HCT116 (cell line): ENCODE data around the gene LRIG1. TPM values are rescaled to one million over a fixed set of nuclear protein-coding genes. Genes with fewer than 3 reads are reported as not detected.

ENCODE experiments used
- ATAC-seq: fragments of 200-7000 bp; cut with Tn5 transposase; 2 replicates; pipeline ENCODE4 v1.9.1; 2020; ENCODE audit warnings: mild to moderate bottlenecking, moderate library complexity
- BruUV-seq: library from RNA; stranded (reverse); fragments of 400-500 nt; replicated peaks from 2 replicates; lab custom pipeline; 2021; lab: Mats Ljungman, UMichigan
- CTCF ChIA-PET: fragments of 300-600 bp; sonication (Branson Sonifier 250); formaldehyde crosslinking; loops from one replicate; lab custom pipeline; 2021; ENCODE audit warnings: antibody characterized with exemption; lab: Charles Lee
- POLR2A ChIA-PET: fragments of 300-600, 350-600 bp; sonication (Branson Sonifier 250); formaldehyde crosslinking; loops from one replicate; lab custom pipeline; 2021; ENCODE audit warnings: antibody characterized with exemption; lab: Charles Lee
- RAD21 ChIA-PET, 2 experiments: fragments of 300-600 bp; sonication (Branson Sonifier 250); formaldehyde crosslinking; loops; one replicate each; lab custom pipeline; 2023; ENCODE audit warnings: low total read pairs in 2 of 2; ENCODE audit not compliant: uncharacterized antibody in 2 of 2, unreplicated experiment in 2 of 2, low non-redundant PET in 1 of 2; lab: Charles Lee
- DNase-seq: peaks from one replicate; pipeline ENCODE4 v3.0.0-alpha.2; 2010; ENCODE audit warnings: low read depth, low spot score
- H2AFZ ChIP-seq: fragments of 200-600 bp; shearing (Covaris generic), sonication (generic); 2 replicates; pipeline ENCODE4 v1.6.1; 2017; ENCODE audit warnings: low read depth, mixed run types, mixed read lengths, antibody characterized with exemption, low read length; ENCODE audit not compliant: poor library complexity, severe bottlenecking
- H3K27ac ChIP-seq: 2 replicates; pipeline ENCODE4 v1.5.1; 2012; ENCODE audit warnings: low read depth, low read length
- H3K27me3 ChIP-seq: fragments of 200-600 bp; sonication (generic); 2 replicates; pipeline ENCODE4 v1.6.1; 2016; ENCODE audit warnings: mixed run types, low read length, mixed read lengths; ENCODE audit not compliant: insufficient read depth
- H3K36me3 ChIP-seq, 2 experiments: fragments of 200-500 bp in 1 of 2; fragments of 200-600 bp in 1 of 2; sonication (Bioruptor generic) in 1 of 2; sonication (generic) in 1 of 2; 2 replicates each; pipeline versions ENCODE4 v1.5.1 to v1.6.1; 2014 to 2016; ENCODE audit warnings: low read length in 2 of 2, inconsistent platforms in 1 of 2, mixed read lengths in 1 of 2, mixed run types in 1 of 2; ENCODE audit not compliant: insufficient read depth in 2 of 2, control insufficient read depth in 1 of 2
- H3K4me1 ChIP-seq, 2 experiments: fragments of 200-600 bp in 1 of 2; sonication (generic) in 1 of 2; 2 replicates each; pipeline versions ENCODE4 v1.5.1 to v1.6.1; 2012 to 2017; ENCODE audit warnings: low read length in 2 of 2, inconsistent platforms in 1 of 2, mild to moderate bottlenecking in 1 of 2, mixed read lengths in 1 of 2, mixed run types in 1 of 2, moderate library complexity in 1 of 2; ENCODE audit not compliant: insufficient read depth in 2 of 2, control insufficient read depth in 1 of 2
- H3K4me2 ChIP-seq: fragments of 200-600 bp; sonication (generic); 2 replicates; pipeline ENCODE4 v1.6.1; 2017; ENCODE audit warnings: mixed run types, low read length, mixed read lengths
- H3K4me3 ChIP-seq, 2 experiments: fragments of 200-600 bp in 1 of 2; sonication (generic) in 1 of 2; replicated peaks in 1 of 2; 2 replicates each; pipeline ENCODE4 v1.5.1; 2011 to 2016; ENCODE audit warnings: low read length in 2 of 2, control low read depth in 1 of 2, low read depth in 1 of 2, mild to moderate bottlenecking in 1 of 2, mixed read lengths in 1 of 2, mixed run types in 1 of 2
- H3K79me2 ChIP-seq: fragments of 200-600 bp; sonication (generic); 2 replicates; pipeline ENCODE4 v1.6.1; 2017; ENCODE audit warnings: mild to moderate bottlenecking, mixed run types, low read length, moderate library complexity, mixed read lengths; ENCODE audit not compliant: insufficient read depth
- H3K9ac ChIP-seq: fragments of 200-600 bp; sonication (generic); 2 replicates; pipeline ENCODE4 v1.6.1; 2016; ENCODE audit warnings: low read length, mixed read lengths
- H3K9me2 ChIP-seq: fragments of 200-600 bp; sonication (generic), shearing (Covaris generic); 2 replicates; pipeline ENCODE4 v1.6.1; 2017; ENCODE audit warnings: mixed run types, mild to moderate bottlenecking, moderate library complexity; ENCODE audit not compliant: insufficient read depth
- H3K9me3 ChIP-seq, 2 experiments: fragments of 200-500 bp in 1 of 2; fragments of 200-600 bp in 1 of 2; sonication (Bioruptor generic) in 1 of 2; sonication (generic) in 1 of 2; 2 replicates each; pipeline ENCODE4 v1.6.1; 2014 to 2017; ENCODE audit warnings: low read length in 2 of 2, mixed read lengths in 2 of 2, inconsistent platforms in 1 of 2, low read depth in 1 of 2, mild to moderate bottlenecking in 1 of 2, mixed run types in 1 of 2, moderate library complexity in 1 of 2; ENCODE audit not compliant: control insufficient read depth in 1 of 2, insufficient read depth in 1 of 2
- H4K20me1 ChIP-seq: fragments of 200-600 bp; sonication (generic), shearing (Covaris generic); 2 replicates; pipeline ENCODE4 v1.6.1; 2017; ENCODE audit warnings: mixed run types, mild to moderate bottlenecking, moderate library complexity; ENCODE audit not compliant: insufficient read depth
- CTCF ChIP-seq, 3 experiments: fragments of 200-600 bp in 1 of 3; sonication (generic) in 1 of 3; IDR thresholded peaks in 2 of 3; conservative IDR thresholded peaks in 1 of 3; 2 replicates each; pipeline ENCODE4 v1.5.1; 2012 to 2017; ENCODE audit warnings: low read depth in 2 of 3, low read length in 2 of 3, antibody characterized with exemption in 1 of 3, borderline replicate concordance in 1 of 3, control low read depth in 1 of 3, mild to moderate bottlenecking in 1 of 3, mixed read lengths in 1 of 3, mixed run types in 1 of 3, moderate library complexity in 1 of 3; ENCODE audit not compliant: insufficient read depth in 1 of 3
- EGR1 ChIP-seq: IDR thresholded peaks from 2 replicates; pipeline ENCODE4 v1.6.1; 2012; ENCODE audit warnings: low read depth
- EZH2phosphoT487 ChIP-seq: fragments of 200-600 bp; IDR thresholded peaks from 2 replicates; pipeline ENCODE4 v1.6.1; 2018; ENCODE audit warnings: antibody characterized with exemption, borderline replicate concordance
- FOSL1 ChIP-seq: IDR thresholded peaks from 2 replicates; pipeline ENCODE4 v1.6.1; 2012; ENCODE audit warnings: low read depth
- POLR2AphosphoS5 ChIP-seq: IDR thresholded peaks from 2 replicates; pipeline ENCODE4 v1.6.1; 2011; ENCODE audit warnings: mild to moderate bottlenecking, low read depth, low read length, moderate library complexity
- SP1 ChIP-seq: IDR thresholded peaks from 2 replicates; pipeline ENCODE4 v1.6.1; 2012; ENCODE audit warnings: low read depth
- SRF ChIP-seq: IDR thresholded peaks from 2 replicates; pipeline ENCODE4 v1.6.1; 2012; ENCODE audit warnings: low read depth
- TCF7L2 ChIP-seq: IDR thresholded peaks from 2 replicates; pipeline ENCODE4 v1.7.0; 2011; ENCODE audit warnings: borderline replicate concordance, inconsistent platforms; ENCODE audit not compliant: insufficient read depth, insufficient read length; ENCODE audit errors: extremely low read depth
- YY1 ChIP-seq: IDR thresholded peaks from 2 replicates; pipeline ENCODE4 v1.6.1; 2011; ENCODE audit warnings: low read length, low read depth, moderate library complexity, mild to moderate bottlenecking; ENCODE audit not compliant: insufficient replicate concordance; ENCODE audit errors: extremely low read depth
- ZNF274 ChIP-seq: fragments of 200-500 bp; sonication (Bioruptor generic); IDR thresholded peaks from 2 replicates; pipeline ENCODE4 v1.6.1; 2014; ENCODE audit warnings: mild to moderate bottlenecking, low read depth, low read length, inconsistent platforms
- intact Hi-C: fragments of 100-400 bp; cut with micrococcal nuclease; formaldehyde crosslinking; loops from 2 replicates; pipeline ENCODE4 v1.10.0; 2022
- total RNA-seq: library from RNA; stranded (reverse); gene quantifications from one replicate; pipeline ENCODE4 v1.2.1, GENCODE V29; 2021; ENCODE audit not compliant: unreplicated experiment
- TF ChIP-seq, protein P1 (sequence below): IDR thresholded peaks from 2 replicates; pipeline ENCODE4 v1.6.1; 2011; ENCODE audit warnings: mild to moderate bottlenecking, low read length, moderate library complexity; ENCODE audit not compliant: insufficient replicate concordance; ENCODE audit errors: extremely low read depth
- TF ChIP-seq, protein P2 (sequence below): IDR thresholded peaks from 2 replicates; pipeline ENCODE4 v1.6.1; 2012

LRIG1 gene
- total RNA-seq, 1 experiment from 2014 or later = 3.1 TPM

GRCh38 chr3:66463730-66464511 lies 36.9 kb downstream of the LRIG1 start:
- H3K4me2 ChIP-seq = no peak overlapping the region
- no peak overlapping the region for H3K27ac ChIP-seq
- BruUV-seq = no TSS peak
- no peak for ATAC-seq
- H3K27me3 ChIP-seq = peaks cover 4% of the 10 kb centered on the region; the same call in 1 of the 2 replicates
- intact Hi-C loops = no loop called here
- RAD21 ChIA-PET = no interaction called here
- no peaks in the 10 kb centered on the region for H3K4me1 ChIP-seq
- TF ChIP-seq YY1 = no peak
- no peak for TF ChIP-seq FOSL1
- TF ChIP-seq SRF = no peak
- TF ChIP-seq ZNF274 = no peak
- TF ChIP-seq CTCF (IDR thresholded peaks at IDR 0.05 in 2 of 3, conservative IDR thresholded peaks at IDR 0.05 in 1 of 3; ENCODE audit: borderline replicate concordance in 1 of 3, insufficient read depth in 1 of 3, low read depth in 2 of 3, low read length in 2 of 3) = no peak
- no peak for TF ChIP-seq EGR1
- TF ChIP-seq, protein P1, sequence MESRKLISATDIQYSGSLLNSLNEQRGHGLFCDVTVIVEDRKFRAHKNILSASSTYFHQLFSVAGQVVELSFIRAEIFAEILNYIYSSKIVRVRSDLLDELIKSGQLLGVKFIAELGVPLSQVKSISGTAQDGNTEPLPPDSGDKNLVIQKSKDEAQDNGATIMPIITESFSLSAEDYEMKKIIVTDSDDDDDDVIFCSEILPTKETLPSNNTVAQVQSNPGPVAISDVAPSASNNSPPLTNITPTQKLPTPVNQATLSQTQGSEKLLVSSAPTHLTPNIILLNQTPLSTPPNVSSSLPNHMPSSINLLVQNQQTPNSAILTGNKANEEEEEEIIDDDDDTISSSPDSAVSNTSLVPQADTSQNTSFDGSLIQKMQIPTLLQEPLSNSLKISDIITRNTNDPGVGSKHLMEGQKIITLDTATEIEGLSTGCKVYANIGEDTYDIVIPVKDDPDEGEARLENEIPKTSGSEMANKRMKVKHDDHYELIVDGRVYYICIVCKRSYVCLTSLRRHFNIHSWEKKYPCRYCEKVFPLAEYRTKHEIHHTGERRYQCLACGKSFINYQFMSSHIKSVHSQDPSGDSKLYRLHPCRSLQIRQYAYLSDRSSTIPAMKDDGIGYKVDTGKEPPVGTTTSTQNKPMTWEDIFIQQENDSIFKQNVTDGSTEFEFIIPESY = no peak
- no peak for TF ChIP-seq EZH2phosphoT487
- TF ChIP-seq, protein P2, sequence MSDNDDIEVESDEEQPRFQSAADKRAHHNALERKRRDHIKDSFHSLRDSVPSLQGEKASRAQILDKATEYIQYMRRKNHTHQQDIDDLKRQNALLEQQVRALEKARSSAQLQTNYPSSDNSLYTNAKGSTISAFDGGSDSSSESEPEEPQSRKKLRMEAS = no peak
- TF ChIP-seq TCF7L2 = no peak
- no peak for TF ChIP-seq POLR2AphosphoS5
- no peak for TF ChIP-seq SP1
- no peaks in the 10 kb centered on the region for H3K9me2 ChIP-seq
- no peak for DNase-seq
- no peaks in the 10 kb centered on the region for H3K9me3 ChIP-seq
- no peaks in the 10 kb centered on the region for H3K79me2 ChIP-seq
- POLR2A ChIA-PET = no interaction called here
- H3K36me3 ChIP-seq = no peaks in the 10 kb centered on the region
- no peak overlapping the region for H3K4me3 ChIP-seq
- CTCF ChIA-PET = no interaction called here
- H4K20me1 ChIP-seq = no peaks in the 10 kb centered on the region
- no peak overlapping the region for H2AFZ ChIP-seq
- H3K9ac ChIP-seq = no peak overlapping the region
